ENCODE results near the gene NALCN. TPM values are rescaled to one million over a fixed set of nuclear protein-coding genes. Genes with fewer than 3 reads are reported as not detected.

Gene NALCN
- total RNA-seq, 3 donors from 2014 or later (not counting 1 experiment from before 2014, with no cell fraction given), result not detected

Other genes with a start within 250 kb of the NALCN start
- not detected for gene ITGBL1, start 36.2 kb upstream of the NALCN start, total RNA-seq

Measured in natural killer cell (primary cell).